AG04450 (cell line): ENCODE results near the gene ATP2C2. TPM values are rescaled to one million over a fixed set of nuclear protein-coding genes. Genes with fewer than 3 reads are reported as not detected.
A peak's percentile ranks its signal among the peaks of the same experiment; 100 is the strongest.
"Not testable (repeated sequence)": the region's sequence is repeated elsewhere in the genome, so short reads cannot be mapped to it uniquely, and the experiment has no call there.

Experiments
- CTCF ChIA-PET: fragments of 300-600, 350-600 bp; formaldehyde crosslinking; extraction: SDS; loops from one replicate; lab custom pipeline; 2022; ENCODE audit warnings: antibody characterized with exemption, inconsistent platforms; lab: Charles Lee
- POLR2A ChIA-PET: fragments of 350-600 bp; formaldehyde crosslinking; extraction: SDS; loops from one replicate; lab custom pipeline; 2021; ENCODE audit warnings: antibody characterized with exemption, inconsistent platforms; lab: Yijun Ruan, JAX
- DNase-seq: peaks from one replicate; pipeline ENCODE4 v3.0.0-alpha.2; 2011; ENCODE audit warnings: low read depth, low spot score
- H3K27ac ChIP-seq: one replicate; pipeline ENCODE4 v1.5.1; 2012; ENCODE audit warnings: low read depth, low read length, control low read depth
- H3K27me3 ChIP-seq: one replicate; pipeline ENCODE4 v1.6.0; 2012; ENCODE audit warnings: low read length; ENCODE audit not compliant: control insufficient read depth, insufficient read depth
- H3K4me3 ChIP-seq: 2 replicates; pipeline ENCODE4 v1.5.1; 2011; ENCODE audit warnings: mild to moderate bottlenecking, low read depth, low read length, control low read depth
- H3K9me3 ChIP-seq: 2 replicates; pipeline ENCODE4 v1.5.1; 2012; ENCODE audit warnings: low read length; ENCODE audit not compliant: control insufficient read depth, insufficient read depth
- polyA plus RNA-seq: library from polyadenylated mRNA; depleted of rRNA; stranded (reverse); fragments of >200 nt; gene quantifications from 2 replicates; pipeline ENCODE4 v1.2.3, GENCODE V29; 2011
- TF ChIP-seq, protein P1 (sequence below): IDR thresholded peaks from 2 replicates; pipeline ENCODE4 v1.5.1; 2011; ENCODE audit warnings: low read depth, low read length, control low read depth, inconsistent platforms

ATP2C2 gene
- polyA plus RNA-seq, 1 experiment: not detected

DNA sequence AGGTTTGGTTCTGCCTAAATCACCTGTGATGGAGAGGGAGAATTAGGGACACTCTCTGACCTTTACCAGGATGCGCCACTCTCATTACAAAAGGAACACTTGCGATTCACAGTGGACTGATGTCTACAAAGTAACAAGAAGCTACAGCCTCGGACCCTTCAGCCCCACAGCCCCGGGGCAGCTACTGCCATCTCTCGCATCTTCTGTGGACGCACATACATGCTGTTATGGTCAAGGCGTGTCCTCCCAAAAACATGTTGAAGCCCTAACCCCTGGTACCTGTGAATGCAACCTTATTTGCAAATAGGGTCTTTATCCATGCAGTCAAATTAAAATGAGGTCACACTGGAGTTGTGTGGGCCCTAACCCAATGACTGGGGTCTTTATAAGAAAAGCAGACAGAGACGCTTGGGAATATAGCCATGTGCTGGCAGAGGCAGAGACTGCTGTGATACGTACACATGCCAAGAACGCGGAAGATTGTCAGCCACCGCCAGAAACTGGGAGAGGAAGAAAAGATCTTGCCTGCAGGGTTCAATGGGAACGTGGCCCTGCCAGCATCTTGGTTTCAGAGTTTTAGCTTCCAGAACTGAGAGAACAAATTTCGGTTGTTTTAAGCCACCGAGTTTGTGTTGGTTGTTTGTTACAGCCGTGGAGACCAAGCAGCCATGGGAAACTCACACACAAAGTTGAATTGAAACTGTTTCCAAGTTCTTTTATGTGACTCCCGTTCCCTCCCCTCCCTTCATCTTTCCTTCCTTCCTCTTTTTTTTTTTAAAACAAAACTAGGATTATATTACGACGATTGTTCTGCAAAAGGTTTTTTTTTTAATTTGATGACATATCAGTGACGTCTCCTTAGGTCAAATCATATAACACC is 23.1 kb downstream of the ATP2C2 start:
- TF ChIP-seq, protein P1, sequence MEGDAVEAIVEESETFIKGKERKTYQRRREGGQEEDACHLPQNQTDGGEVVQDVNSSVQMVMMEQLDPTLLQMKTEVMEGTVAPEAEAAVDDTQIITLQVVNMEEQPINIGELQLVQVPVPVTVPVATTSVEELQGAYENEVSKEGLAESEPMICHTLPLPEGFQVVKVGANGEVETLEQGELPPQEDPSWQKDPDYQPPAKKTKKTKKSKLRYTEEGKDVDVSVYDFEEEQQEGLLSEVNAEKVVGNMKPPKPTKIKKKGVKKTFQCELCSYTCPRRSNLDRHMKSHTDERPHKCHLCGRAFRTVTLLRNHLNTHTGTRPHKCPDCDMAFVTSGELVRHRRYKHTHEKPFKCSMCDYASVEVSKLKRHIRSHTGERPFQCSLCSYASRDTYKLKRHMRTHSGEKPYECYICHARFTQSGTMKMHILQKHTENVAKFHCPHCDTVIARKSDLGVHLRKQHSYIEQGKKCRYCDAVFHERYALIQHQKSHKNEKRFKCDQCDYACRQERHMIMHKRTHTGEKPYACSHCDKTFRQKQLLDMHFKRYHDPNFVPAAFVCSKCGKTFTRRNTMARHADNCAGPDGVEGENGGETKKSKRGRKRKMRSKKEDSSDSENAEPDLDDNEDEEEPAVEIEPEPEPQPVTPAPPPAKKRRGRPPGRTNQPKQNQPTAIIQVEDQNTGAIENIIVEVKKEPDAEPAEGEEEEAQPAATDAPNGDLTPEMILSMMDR: no peak
- Histone ChIP-seq H3K9me3 (no peaks in the 10 kb centered on the region; the same call in 1 of the 2 replicates), H3K4me3 (peak overlapping the region; percentile 20; the same call in 1 of the 2 replicates), H3K27ac (no peak overlapping the region), H3K27me3 (peaks cover 4% of the 10 kb centered on the region)
- CTCF ChIA-PET: no interaction called here
- DNase-seq: no peak
- POLR2A ChIA-PET: no interaction called here

DNA sequence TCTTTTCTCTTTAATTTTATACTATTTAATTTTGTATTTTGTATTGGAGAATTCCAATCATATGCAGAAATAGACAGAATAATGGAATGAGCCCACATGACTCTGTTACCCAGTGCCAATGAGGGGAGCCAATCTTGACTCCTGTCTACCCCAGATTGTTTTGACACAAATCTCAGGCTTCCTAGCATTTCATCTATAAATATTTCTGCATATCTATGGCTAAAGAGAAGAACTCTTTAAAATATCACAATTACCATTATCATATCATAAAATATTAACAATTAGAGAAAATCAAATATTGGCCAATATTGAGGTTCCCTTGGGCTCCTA is 23.7 kb downstream of the ATP2C2 start:
- TF ChIP-seq, protein P1: no peak
- Histone ChIP-seq H3K4me3 (no peak overlapping the region), H3K9me3 (no peaks in the 10 kb centered on the region; the same call in 1 of the 2 replicates), H3K27me3 (peaks cover 8% of the 10 kb centered on the region), H3K27ac (no peak overlapping the region)
- DNase-seq: no peak
- ChIA-PET POLR2A (no interaction called here), CTCF (no interaction called here)

DNA sequence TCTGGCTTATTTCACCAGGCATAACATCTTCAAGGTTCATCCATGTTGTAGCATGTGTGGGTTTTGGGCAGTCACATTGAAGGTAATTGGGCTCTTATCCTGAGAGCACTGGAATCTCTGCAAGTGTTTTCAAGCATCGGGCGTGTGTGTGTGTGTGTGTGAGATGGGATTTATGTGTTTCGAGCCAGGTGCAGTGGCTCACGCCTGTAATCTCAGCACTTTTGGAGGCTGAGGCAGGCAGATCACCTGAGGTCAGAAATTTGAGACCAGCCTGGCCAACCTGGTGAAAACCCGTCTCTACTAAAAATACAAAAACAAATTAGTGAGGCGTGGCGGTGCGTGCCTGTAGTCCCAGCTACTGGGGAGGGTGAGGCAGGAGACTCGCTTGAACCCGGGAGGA is 27.7 kb downstream of the ATP2C2 start:
- H3K9me3 ChIP-seq, DNase-seq, H3K27ac ChIP-seq, H3K27me3 ChIP-seq, H3K4me3 ChIP-seq, CTCF ChIA-PET, POLR2A ChIA-PET: not testable (repeated sequence)

DNA sequence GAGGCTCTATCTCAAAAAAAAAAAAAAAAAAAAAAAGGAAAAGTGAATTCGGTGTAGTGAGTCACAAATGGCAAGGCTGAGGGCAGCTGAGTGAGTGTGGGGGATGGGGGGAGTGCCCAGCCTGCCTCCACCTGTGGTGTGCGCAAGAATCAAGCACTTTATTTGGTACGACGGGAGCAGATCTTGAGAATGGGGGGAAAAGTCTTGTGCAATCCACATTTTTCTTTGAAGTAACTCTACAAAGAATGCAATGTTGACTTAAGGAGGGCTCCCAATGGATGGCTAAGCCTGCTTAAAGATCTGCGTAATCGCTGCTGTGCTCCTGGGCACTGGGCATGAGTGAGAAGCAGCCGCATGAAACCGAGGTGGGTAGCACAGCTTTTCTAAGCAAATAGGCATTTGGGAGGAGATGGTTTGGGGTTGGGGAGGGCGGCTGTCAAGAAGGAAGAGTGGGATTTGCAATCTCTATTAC is 28.2 kb downstream of the ATP2C2 start:
- no peak overlapping the region for H3K27ac ChIP-seq
- DNase-seq: no peak
- POLR2A ChIA-PET: no interaction called here

DNA sequence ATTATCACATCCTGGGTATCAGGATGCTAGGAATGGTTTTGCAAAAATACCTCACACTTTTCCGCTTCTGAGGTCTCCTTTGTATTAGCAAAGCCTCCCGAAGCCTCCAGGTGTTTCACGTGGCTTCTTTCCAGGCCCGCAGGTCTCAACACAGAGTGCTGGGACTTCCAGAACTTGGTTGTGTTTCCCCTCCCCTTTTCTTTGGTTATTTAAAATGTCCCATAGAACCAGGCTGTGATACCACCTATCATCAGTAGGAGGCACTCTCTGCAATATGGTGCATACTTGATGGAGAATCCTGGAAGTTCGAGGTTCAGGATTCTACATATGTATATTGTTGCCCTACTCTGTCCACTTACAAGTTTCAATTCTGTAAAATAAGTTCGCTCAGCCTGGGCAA is 28.8 kb downstream of the ATP2C2 start:
- ChIA-PET CTCF (no interaction called here), POLR2A (no interaction called here)
- no peaks in the 10 kb centered on the region for H3K9me3 ChIP-seq
- peaks cover 8% of the 10 kb centered on the region for H3K27me3 ChIP-seq
- DNase-seq: no peak
- no peak overlapping the region for H3K27ac ChIP-seq
- H3K4me3 ChIP-seq: no peak overlapping the region
- TF ChIP-seq, protein P1: no peak

More for the DNA sequence above, 28.2 kb downstream of the ATP2C2 start:
- Histone ChIP-seq H3K9me3 (no peaks in the 10 kb centered on the region), H3K4me3 (no peak overlapping the region), H3K27me3 (peaks cover 8% of the 10 kb centered on the region)
- TF ChIP-seq, protein P1: no peak
- CTCF ChIA-PET: no interaction called here
